Ascending aorta (tissue), 2 donors: ENCODE data around the gene JMJD4. TPM values are rescaled to one million over a fixed set of nuclear protein-coding genes. Genes with fewer than 3 reads are reported as not detected.

Experiments
- DNase-seq, 2 donors: peaks; one replicate each; pipeline ENCODE4 v3.0.0-alpha.2; 2019; ENCODE audit warnings: low spot score in 2 of 2
- H3K27ac ChIP-seq, 2 donors: fragments of 200-600 bp; sonication (generic); one replicate each; pipeline ENCODE4 v1.5.1; 2016 to 2017; ENCODE audit warnings: mild to moderate bottlenecking in 1 of 2
- H3K27me3 ChIP-seq: fragments of 200-600 bp; sonication (generic); one replicate; pipeline ENCODE4 v1.5.1; 2017
- H3K36me3 ChIP-seq, 2 donors: fragments of 200-600 bp; sonication (generic); one replicate each; pipeline ENCODE4 v1.5.1; 2016
- H3K4me1 ChIP-seq, 2 donors: fragments of 200-600 bp; sonication (generic); one replicate each; pipeline ENCODE4 v1.5.1; 2016 to 2017; ENCODE audit warnings: mild to moderate bottlenecking in 1 of 2
- H3K4me3 ChIP-seq, 2 donors: fragments of 200-600 bp; sonication (generic); one replicate each; pipeline ENCODE4 v1.5.1; 2016 to 2017; ENCODE audit warnings: mild to moderate bottlenecking in 1 of 2
- H3K9me3 ChIP-seq, 2 donors: fragments of 200-600 bp; sonication (generic); one replicate each; pipeline ENCODE4 v1.5.1; 2016
- CTCF ChIP-seq, 3 experiments: fragments of 200-600 bp in 2 of 3; fragments of 450-650 bp in 1 of 3; sonication (generic) in 2 of 3; IDR thresholded peaks; one replicate each; pipeline ENCODE4 v1.5.1; 2016 to 2019; ENCODE audit warnings: antibody characterized with exemption in 3 of 3, mild to moderate bottlenecking in 1 of 3, moderate library complexity in 1 of 3
- intact Hi-C: fragments of 100-400 bp; cut with DNase I; formaldehyde crosslinking; loops from one replicate; pipeline ENCODE4 v1.15.1; 2023
- total RNA-seq: library from RNA; depleted of rRNA; stranded (reverse); fragments of >200 nt; gene quantifications from one replicate; pipeline ENCODE4 v1.1.0, GENCODE V29; 2016

JMJD4 gene
- total RNA-seq, 1 donor from 2014 or later: 10.6 TPM

- Histone ChIP-seq H3K9me3 (no peaks in the 10 kb centered on the region), H3K4me3 (no peak overlapping the region), H3K27me3 (no peaks in the 10 kb centered on the region), H3K36me3 (no peaks in the 10 kb centered on the region), H3K4me1 (no peaks in the 10 kb centered on the region), H3K27ac (no peak overlapping the region)
- peak in 1 of 2 donors; percentile 41 for DNase-seq
- intact Hi-C loops: no loop called here
- no peak for TF ChIP-seq CTCF (IDR thresholded peaks at IDR 0.05)
Measured at GRCh38 chr1:227741166-227741870, 6.2 kb upstream of the JMJD4 start.

GRCh38 chr1:227740401-227740960, 5.4 kb upstream of the JMJD4 start:
- Histone ChIP-seq H3K4me3 (no peak overlapping the region), H3K36me3 (no peaks in the 10 kb centered on the region), H3K27ac (no peak overlapping the region), H3K4me1 (peaks cover 0 to 5% of the 10 kb centered on the region in 2 donors), H3K9me3 (no peaks in the 10 kb centered on the region), H3K27me3 (no peaks in the 10 kb centered on the region)
- DNase-seq: peak in 1 of 2 donors; percentile 28
- no peak for TF ChIP-seq CTCF (IDR thresholded peaks at IDR 0.05)
- intact Hi-C loops: no loop called here

- Histone ChIP-seq H3K27me3 (no peaks in the 10 kb centered on the region), H3K27ac (no peak overlapping the region), H3K36me3 (no peaks in the 10 kb centered on the region), H3K4me1 (peaks cover 0 to 5% of the 10 kb centered on the region in 2 donors), H3K9me3 (no peaks in the 10 kb centered on the region), H3K4me3 (no peak overlapping the region)
- no peak for TF ChIP-seq CTCF (IDR thresholded peaks at IDR 0.05)
- DNase-seq: no peak
- intact Hi-C loops: loop anchor here (5.0 kb wide), 2 partner anchors 343 to 422 kb away; partner anchors contain the start of genes ARF1 and CDC42BPA
Measured at GRCh38 chr1:227739636-227740035, 4.5 kb upstream of the JMJD4 start.

GRCh38 chr1:227738820-227739219, 3.7 kb upstream of the JMJD4 start:
- Histone ChIP-seq H3K4me3 (no peak overlapping the region), H3K4me1 (peaks cover 0 to 9% of the 10 kb centered on the region in 2 donors), H3K27me3 (no peaks in the 10 kb centered on the region), H3K36me3 (no peaks in the 10 kb centered on the region), H3K27ac (no peak overlapping the region), H3K9me3 (no peaks in the 10 kb centered on the region)
- no peak for TF ChIP-seq CTCF (IDR thresholded peaks at IDR 0.05)
- DNase-seq: peak in 1 of 2 donors; percentile 53
- intact Hi-C loops: loop anchor here (5.0 kb wide), 2 partner anchors 343 to 422 kb away; partner anchors contain the start of genes ARF1 and CDC42BPA

- no peaks in the 10 kb centered on the region for H3K9me3 ChIP-seq
- H3K36me3 ChIP-seq: peaks cover 7 to 14% of the 10 kb centered on the region in 2 donors
- H3K27me3 ChIP-seq: no peaks in the 10 kb centered on the region
- intact Hi-C loops: loop anchor here (5.0 kb wide), 2 partner anchors 345 to 420 kb away; partner anchors contain the start of genes ARF1 and CDC42BPA
- no peak overlapping the region for H3K4me3 ChIP-seq
- H3K27ac ChIP-seq: no peak overlapping the region
- peaks cover 0 to 9% of the 10 kb centered on the region in 2 donors for H3K4me1 ChIP-seq
- TF ChIP-seq CTCF (IDR thresholded peaks at IDR 0.05): no peak
- no peak for DNase-seq
Measured at GRCh38 chr1:227736814-227737432, 1.8 kb upstream of the JMJD4 start.
